Superior temporal gyrus (tissue), 1 donor: ENCODE results near the gene SRC.

ENCODE experiments used
- DNase-seq: peaks from one replicate; pipeline ENCODE4 v3.0.0-alpha.2; 2016; ENCODE audit errors: extremely low spot score

SRC gene

GRCh38 chr20:37350649-37351574, 5.0 kb downstream of the SRC start:
- no peak for DNase-seq

DNA sequence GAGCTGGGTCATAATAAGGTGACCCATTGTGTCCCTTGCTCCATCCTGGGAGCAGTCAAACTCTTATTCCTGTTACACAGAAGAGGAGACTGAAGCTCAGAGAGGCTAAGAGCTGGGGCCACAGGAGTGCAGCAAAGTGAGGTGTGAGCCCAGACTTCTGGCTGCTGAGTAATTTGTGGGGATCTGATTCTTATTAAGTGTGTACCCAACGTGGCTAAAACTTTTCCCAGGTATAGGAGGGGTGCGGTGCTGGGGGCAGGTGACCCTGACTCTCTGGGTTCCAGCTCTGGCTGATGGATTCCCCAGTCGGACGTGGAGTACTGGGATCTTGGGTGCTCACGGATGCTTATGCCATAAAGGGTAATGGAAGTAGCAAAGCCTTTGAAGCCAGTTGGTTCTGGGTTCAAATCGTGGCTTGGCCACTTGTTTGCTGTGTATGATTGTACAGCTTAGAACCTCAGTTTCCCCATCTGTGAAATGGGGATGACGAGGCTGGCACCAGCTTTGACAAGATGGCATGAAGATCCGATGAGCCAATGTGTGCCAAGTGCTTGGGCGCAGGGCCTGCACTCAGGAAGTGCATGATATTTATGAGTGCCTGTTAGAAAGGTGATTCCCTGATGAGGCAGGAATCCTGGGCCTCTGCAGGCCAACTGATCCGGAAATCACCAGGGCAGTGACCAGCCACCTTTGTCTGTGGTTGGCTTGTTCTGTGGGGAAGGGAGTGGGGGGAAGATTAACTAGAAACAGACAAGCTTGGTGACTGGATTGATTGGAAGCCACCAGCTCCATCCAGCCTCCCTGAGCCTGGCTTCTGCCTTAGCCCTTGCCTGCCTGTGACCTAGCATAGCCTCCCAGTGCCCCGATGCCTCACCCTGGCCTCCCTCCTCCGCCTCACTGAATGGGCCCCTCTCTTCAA, 6.0 kb downstream of the SRC start:
- no peak for DNase-seq

- DNase-seq = no peak
Observed at GRCh38 chr20:37352608-37352980, 6.7 kb downstream of the SRC start.

DNA sequence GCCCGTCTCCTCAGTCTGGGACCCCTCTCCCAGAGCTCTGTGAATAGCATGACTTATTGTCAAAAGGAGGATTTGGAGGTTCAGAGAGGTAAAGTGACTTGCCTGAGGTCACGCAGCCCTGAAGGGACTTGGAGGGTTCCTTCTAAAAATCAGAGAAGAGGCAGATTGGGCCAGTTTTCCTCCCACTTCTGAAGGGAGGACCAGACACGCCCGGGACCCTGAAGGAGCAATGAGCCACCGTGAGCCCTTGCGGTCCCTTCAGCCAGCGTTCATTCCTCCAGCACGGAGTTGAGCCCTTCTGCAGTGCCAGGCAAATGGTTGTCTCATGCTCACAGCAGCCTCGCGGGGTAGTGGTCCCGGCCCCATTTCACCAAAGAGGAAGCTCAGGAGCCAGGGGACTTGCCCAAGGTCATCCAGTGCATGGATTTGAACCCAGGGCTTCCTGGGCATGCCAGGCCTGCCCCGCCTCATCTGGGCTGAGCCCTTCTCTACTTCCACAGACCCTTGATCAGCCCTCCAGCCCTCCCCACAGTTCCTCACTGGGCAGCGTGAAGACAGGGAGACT, 7.4 kb downstream of the SRC start:
- no peak for DNase-seq

DNA sequence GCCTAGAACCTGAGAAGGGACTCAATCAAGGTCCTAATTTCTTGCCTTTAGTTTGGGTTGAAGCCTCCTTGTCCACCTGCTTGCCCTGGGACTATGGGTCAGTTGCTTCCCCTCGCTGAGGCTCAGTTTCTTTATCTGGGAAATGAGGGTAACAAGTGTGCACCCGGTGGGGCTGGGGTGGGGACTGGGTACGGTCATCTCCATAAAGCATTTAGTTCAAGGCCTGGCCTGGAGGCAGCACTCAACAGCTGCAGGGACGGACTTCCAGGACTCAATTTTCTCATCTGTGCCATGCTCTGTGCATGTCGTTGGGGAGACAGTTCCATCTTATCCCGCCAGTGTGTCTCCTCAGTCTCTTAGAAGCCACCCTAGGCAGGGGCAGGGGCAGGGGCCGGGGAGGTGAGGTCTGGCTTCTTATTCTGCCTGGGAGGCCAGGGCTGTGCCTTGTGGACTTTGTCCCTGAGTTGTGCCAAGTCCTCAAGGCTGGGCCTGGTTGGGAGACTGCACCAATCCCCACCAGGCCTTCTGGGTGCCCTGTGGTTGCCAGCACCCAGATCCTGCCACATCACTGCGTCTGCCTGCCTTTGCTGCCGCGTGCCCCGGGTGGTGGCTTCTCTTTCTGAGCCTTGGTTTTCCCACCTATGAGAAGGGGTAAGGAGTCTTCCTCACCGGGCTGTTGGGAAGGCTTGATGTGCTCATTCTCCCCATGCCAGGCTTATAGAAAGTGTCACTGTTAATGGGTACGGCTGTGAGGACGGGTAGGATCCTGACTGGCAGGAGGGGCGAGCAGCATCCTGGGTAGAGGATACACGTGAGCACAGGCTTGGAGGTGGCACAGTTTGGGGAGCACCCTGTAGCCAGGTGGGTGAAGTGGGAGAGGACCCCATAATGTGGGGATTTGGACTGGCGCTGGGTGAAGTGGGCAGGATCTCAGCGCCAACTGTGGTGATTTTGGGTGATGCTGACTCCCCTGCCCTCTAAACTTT, 8.6 kb downstream of the SRC start:
- DNase-seq = no peak

DNA sequence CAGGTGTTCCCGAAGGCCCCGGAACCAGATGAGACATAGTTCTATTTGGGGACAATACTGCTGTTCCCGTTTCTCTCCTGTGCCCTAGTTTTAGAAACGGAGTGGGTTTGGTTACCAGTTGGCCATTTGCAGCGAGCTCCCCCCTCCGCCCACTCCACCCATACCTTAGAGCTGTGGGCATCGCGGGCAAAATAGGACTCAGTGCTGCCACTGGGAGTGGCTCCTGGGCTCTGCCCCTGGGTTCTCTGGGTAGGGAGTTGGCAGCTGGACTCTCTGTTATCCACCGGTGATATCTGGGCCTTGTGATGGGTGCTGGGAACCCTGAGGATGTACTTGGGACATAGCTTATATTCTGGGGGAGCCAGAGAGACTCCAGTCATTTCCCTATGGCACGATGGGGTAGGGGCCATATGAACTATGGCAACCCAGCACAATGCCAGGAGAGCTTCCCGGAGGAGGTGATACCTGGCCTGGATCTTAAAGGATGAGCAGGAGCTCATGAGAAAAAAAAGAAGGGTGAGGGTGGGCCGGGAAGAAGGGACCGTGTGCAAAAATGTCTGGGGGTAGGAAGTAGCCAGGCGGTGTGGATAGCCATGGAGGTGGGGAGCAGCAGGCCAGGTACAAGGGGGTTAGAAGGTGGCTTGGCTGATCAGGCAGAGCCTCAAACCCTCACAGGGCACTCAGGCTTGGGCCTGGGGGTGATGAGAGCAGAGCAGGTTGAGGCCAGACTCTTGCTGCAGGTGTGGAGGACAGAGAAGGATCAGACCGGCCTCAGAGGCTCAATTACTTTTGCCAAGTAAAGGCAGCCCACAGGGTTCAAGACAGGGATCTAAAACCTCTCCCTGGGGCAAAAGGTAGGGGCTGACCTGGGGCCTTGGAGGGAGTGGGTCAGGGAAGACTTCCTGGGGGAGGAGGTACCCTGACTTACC, 9.6 kb downstream of the SRC start:
- DNase-seq = no peak

DNA sequence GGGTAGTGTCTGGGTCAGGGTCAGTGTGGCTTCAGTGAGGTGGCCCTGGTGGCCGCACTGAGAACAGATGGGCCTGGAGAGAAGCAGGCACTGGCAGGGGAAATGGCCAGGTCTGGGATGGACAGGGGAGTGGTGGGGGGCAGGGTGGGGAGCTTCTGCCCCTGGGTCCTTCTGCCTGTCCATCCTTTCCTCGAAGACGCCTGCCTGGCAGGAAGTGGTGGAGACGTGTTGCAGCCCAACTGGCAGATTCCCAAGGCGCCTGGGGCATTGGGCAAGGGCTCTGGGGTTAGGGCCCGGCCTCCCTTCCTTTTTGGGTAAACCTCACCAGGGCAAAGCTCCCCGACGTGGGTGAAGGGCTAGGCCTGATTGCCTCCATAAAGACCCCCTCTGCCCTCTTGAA, 10.4 kb downstream of the SRC start:
- DNase-seq = no peak

DNA sequence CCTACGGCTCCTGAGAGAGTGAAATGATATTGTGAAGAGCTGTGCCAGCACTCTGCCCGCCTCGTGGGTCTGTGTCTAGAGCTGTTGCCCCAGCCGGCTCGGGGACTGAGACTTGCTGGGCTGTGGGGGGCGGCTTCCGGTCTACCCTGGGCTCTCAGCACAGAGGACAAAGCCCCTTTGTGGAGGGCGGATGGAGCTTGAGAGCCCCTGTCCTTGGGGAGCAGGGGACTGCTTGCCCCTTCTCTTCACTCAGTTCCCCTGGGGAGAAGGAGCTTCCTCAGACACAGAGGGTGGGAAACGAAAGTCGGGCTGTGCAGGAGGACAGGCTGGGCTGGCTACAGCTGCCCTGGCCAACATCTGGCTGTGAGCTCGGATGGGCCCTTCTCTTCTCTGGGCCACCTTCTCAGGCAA, 11.0 kb downstream of the SRC start:
- DNase-seq = no peak

DNA sequence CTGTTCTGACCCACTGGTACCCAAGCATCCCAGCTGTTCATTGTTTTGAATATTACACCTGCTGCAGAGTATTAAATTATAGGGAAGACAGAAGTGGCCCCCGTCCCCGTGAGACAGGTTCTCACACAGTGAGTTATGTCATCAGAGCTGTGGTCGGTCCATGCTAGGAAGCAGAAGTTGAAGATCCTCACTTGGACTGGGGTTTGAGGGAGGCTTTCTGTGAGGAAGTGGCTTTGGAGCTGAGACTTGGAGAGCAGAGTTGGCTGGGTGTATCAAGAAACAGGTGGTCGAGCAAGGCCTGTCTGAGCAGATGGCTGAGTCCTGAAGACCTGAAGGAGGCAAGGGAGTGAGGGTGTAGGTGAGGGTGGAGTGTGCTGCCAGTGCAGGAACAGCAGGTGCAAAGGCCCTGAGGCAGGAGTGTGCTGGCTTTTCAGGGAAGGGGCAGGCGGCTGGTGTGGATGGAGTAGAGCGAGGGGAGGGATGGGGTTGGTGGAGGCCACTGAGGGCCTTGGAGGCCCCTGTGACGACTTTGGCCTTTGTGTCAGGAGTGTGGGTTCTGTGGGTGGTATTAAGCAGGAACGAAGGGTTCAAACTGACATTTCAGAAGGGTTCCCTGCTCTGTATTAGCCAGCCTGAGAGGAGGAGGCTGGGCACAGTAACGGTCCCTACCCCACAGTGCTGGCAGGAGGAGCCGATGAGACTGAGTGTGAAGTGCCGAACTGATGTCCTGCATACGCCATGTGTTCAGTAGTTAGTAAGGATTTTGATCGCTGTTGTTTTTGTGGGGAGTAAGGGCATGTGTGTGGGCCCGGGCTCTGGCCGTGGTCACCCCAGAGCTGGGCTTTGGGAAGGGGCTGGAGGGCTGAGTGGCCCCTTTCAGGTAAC, 11.8 kb downstream of the SRC start:
- DNase-seq = no peak

GRCh38 chr20:37358366-37359150, 12.6 kb downstream of the SRC start:
- no peak for DNase-seq

DNA sequence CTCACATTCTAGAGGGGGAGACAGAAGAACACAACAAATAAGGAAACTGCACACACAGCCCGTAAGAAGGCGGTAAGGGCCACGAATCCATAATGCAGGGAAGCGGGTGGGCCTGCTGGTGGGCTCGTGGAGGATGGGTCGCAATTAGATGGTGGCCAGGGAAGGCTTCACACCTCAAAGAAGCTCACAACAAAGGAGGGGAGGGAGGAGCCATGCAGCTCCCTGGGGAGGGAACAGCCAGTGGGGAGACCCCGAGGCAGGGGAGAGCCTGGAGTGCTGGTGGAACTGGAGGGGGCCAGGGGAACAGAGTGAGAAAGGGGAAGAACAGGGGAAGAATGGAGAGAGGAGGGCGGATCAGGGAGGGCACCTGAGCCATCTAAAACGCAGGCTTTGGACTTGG, 13.4 kb downstream of the SRC start:
- no peak for DNase-seq

DNA sequence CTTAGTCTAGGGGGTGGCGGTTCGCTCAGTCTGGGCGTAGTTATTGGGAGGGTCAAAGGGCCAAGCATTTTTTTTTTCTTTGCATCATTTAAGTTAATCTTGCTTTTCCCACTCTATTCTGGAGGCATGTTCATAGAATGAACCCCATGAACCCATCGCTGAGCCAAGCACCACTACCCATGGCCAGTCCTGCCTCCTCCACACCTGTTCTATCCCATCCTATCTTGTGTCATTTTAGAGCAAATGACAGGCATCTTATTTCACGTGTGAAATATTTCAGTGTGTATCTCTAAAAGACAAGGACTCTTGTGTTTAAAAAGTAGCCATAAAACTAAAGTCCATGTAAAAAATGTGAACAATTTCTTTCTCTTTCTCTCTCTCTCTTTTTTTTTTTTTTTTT, 13.9 kb downstream of the SRC start:
- no peak for DNase-seq

DNA sequence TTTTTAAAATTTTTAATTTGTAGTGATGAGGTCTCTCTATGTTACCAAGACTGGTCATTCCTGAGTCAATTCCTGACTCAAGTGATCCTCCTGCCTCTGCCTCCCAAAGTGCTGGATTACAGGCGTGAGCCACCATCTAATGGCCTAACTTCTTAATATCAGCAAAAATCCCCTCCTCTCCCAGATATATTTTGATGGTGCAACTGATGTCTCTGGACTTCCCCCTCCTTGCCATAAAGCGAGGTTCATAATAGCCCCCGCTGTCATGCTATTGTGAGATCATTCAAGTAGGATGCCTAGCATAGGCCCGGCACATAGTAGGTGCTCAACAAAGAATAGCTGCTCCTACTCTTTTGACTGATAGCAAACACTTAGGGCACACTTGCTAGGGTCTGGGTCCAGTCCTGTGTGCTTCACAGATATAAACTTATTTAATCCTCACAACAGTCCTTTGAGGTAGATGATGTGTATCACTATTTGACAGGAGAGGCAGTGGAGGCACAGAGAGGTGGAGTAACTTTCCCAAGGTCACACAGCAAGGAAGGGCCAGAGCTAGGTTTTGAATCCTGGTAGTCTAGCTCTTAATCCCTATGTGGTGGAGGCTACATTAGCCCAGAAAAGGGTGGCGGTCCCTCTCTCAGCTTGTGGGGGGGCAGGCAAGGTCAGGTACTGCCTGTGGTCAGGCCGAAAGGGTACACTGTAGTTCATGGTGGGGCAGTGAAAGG, 14.6 kb downstream of the SRC start:
- no peak for DNase-seq

DNA sequence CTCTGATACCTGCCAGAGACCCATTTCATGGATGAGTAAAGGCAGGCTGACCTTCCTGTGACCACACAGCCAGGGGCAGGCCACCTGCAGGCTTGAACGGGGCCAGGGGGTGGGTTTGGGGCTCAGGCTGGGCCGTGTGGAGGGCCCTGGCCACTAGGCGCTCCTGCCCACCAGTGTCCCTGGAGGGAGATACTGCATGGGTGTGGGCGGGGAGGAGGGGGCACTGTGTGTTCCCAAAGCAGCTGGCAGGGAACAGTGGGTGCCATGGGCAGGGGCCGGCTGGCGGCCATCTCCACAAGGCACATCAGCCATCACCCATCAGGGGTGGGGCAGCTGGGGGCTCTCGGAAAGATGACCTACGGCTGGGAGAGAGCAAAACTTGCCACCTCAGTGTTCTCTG, 15.4 kb downstream of the SRC start:
- DNase-seq = no peak

DNA sequence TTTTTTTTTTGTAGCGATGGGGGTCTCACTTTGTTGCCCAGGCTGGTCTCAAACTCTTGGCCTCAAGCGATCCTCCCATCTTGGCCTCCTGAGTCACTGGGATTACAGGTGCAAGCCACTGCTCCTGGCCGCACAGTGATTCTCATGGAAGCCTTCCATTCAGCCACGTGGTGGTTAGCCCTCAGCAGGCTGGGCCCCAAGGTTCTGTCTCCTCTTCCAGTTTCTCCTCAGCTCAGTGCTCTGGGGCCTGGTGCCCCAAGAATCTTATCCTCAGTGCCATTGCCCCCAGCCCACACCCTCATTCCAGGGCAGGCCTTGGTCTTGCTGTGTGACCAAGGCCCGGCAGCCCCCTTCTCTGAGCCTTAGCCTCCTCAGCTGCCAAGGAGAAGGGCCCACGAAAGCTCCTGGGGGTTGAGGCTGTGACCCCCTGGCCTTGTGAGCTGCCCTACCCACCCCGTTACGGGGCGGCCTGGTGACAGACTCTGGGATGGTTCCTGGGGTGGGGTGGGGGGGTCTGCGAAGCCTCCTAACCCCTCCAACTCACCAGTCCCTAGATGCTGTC, 16.4 kb downstream of the SRC start:
- DNase-seq = no peak

GRCh38 chr20:37362821-37363220, 16.9 kb downstream of the SRC start:
- no peak for DNase-seq
